T-cell (primary cell): ENCODE measurements around the gene OSBPL6. TPM values are rescaled to one million over a fixed set of nuclear protein-coding genes. Genes with fewer than 3 reads are reported as not detected.

Experiments
- ATAC-seq, 4 experiments: fragments of 200-7000 bp in 3 of 4; fragments of 150-1000 bp in 1 of 4; cut with Tn5 transposase; replicated peaks in 1 of 4; 1 replicate in 3 of 4; 2 replicates in 1 of 4; pipeline ENCODE4 v1.10.0; 2021; ENCODE audit warnings: moderate library complexity in 3 of 4, mild to moderate bottlenecking in 2 of 4, moderate number of reproducible peaks in 1 of 4
- CTCF ChIA-PET, 2 donors: fragments of 300-600 bp; sonication (Branson Sonifier 250); formaldehyde crosslinking; loops; one replicate each; lab custom pipeline; 2022; ENCODE audit warnings: antibody characterized with exemption in 2 of 2; lab: Charles Lee
- POLR2A ChIA-PET, 2 donors: fragments of 300-600 bp; sonication (Branson Sonifier 250); formaldehyde crosslinking; loops; one replicate each; lab custom pipeline; 2022; ENCODE audit warnings: antibody characterized with exemption in 2 of 2; lab: Charles Lee
- DNase-seq, 35 experiments: peaks; one replicate each; pipeline versions ENCODE4 v3.0.0 to v3.0.0-alpha.2; 2013 to 2023
- H3K27ac ChIP-seq: one replicate; pipeline ENCODE4 v1.5.1; 2013; ENCODE audit warnings: low read length
- H3K27me3 ChIP-seq, 2 experiments: replicated peaks in 1 of 2; 1 replicate in 1 of 2; 2 replicates in 1 of 2; pipeline versions ENCODE4 v1.6.1 to v1.7.0; 2013; ENCODE audit warnings: low read length in 1 of 2, mixed read lengths in 1 of 2; ENCODE audit not compliant: control insufficient read depth in 2 of 2, insufficient read depth in 2 of 2; ENCODE audit errors: extremely low read depth in 1 of 2
- H3K36me3 ChIP-seq, 2 donors: 1 replicate in 1 of 2; 2 replicates in 1 of 2; pipeline versions ENCODE4 v1.6.1 to v1.7.0; 2013; ENCODE audit warnings: low read length in 1 of 2; ENCODE audit not compliant: control insufficient read depth in 2 of 2, insufficient read depth in 1 of 2; ENCODE audit errors: extremely low read depth in 1 of 2
- H3K4me1 ChIP-seq, 2 experiments: 1 replicate in 1 of 2; 2 replicates in 1 of 2; pipeline versions ENCODE4 v1.6.1 to v1.7.0; 2013; ENCODE audit warnings: low read length in 2 of 2, mixed read lengths in 1 of 2; ENCODE audit not compliant: insufficient read depth in 2 of 2, control insufficient read depth in 1 of 2; ENCODE audit errors: extremely low read depth in 1 of 2
- H3K4me3 ChIP-seq, 2 donors: 1 replicate in 1 of 2; 2 replicates in 1 of 2; pipeline versions ENCODE4 v1.5.1 to v1.7.0; 2013; ENCODE audit warnings: mild to moderate bottlenecking in 2 of 2, low read length in 1 of 2, moderate library complexity in 1 of 2; ENCODE audit not compliant: control insufficient read depth in 1 of 2; ENCODE audit errors: extremely low read depth in 1 of 2
- H3K9me3 ChIP-seq: 2 replicates; pipeline ENCODE4 v1.7.0; 2013
- H3K27ac Mint-ChIP-seq, 2 donors: one replicate each; pipeline ENCODE4 v1.8.0; 2020 to 2021; ENCODE audit warnings: mild to moderate bottlenecking in 2 of 2, mixed read lengths in 2 of 2
- H3K27me3 Mint-ChIP-seq, 2 donors: one replicate each; pipeline ENCODE4 v1.8.0; 2021 to 2022; ENCODE audit warnings: mixed read lengths in 2 of 2
- H3K36me3 Mint-ChIP-seq: one replicate; pipeline ENCODE4 v1.8.0; 2021; ENCODE audit warnings: mixed read lengths
- H3K4me1 Mint-ChIP-seq, 3 donors: one replicate each; pipeline ENCODE4 v1.8.0; 2020 to 2022; ENCODE audit warnings: mixed read lengths in 3 of 3, mild to moderate bottlenecking in 1 of 3
- H3K4me3 Mint-ChIP-seq, 3 donors: one replicate each; pipeline ENCODE4 v1.8.0; 2020 to 2022; ENCODE audit warnings: mild to moderate bottlenecking in 3 of 3, mixed read lengths in 3 of 3, moderate library complexity in 3 of 3
- H3K9me3 Mint-ChIP-seq, 3 donors: one replicate each; pipeline ENCODE4 v1.8.0; 2020 to 2022; ENCODE audit warnings: mixed read lengths in 3 of 3
- WGBS: methylation state at CpG from one replicate; pipeline ENCODE4 v1.1.5; 2013; ENCODE audit warnings: missing lambda C conversion rate; ENCODE audit not compliant: insufficient coverage; 5-methylcytosine and 5-hydroxymethylcytosine counted together
- total RNA-seq, 35 experiments: library from RNA in 6 of 35; stranded (reverse) in 6 of 35; fragments of 120-200 nt in 1 of 35; gene quantifications; one replicate each; pipeline versions ENCODE4 v1.2.1 to v1.2.4 and lab custom pipeline; 2013 to 2026

Gene OSBPL6
- total RNA-seq, 5 donors from 2014 or later (not counting 1 experiment from before 2014, with no cell fraction given) = 0.08 to 0.41 (median 0.26) TPM

DNA sequence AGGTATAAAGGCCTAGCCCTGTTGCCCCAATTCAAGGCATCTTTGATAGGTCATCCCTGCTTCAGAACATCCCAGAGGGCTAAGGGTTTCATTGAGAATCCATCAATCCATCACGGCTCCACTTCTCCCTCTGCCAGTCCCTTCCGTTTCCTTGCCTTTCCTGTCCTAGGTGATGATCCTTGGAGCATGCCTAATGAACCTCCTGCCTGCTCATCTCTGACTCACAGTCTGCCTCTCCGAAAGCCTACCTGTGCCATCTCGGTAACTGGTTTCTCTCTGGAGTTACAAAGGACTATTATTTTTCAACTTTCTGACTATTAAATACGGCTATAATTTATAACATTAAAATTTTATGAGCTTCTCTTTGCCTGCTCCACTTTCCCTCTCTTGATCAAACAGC lies 36.7 kb upstream of the OSBPL6 start:
- no peak for DNase-seq
- Mint-ChIP-seq H3K9me3 (peaks cover 0 to 8% (median 7%) of the 10 kb centered on the region in 3 donors), H3K36me3 (no peaks in the 10 kb centered on the region), H3K4me3 (no peak overlapping the region), H3K4me1 (no peaks in the 10 kb centered on the region), H3K27me3 (peaks cover 15 to 29% of the 10 kb centered on the region in 2 donors), H3K27ac (no peak overlapping the region)
- H3K4me1 ChIP-seq = no peaks in the 10 kb centered on the region
- H3K27ac ChIP-seq = no peak overlapping the region
- 88% methylated on average over 4 of the region's 5 CpGs for WGBS
- ATAC-seq = no peak
- H3K4me3 ChIP-seq = no peak overlapping the region
- H3K27me3 ChIP-seq = peaks cover 0 to 8% of the 10 kb centered on the region in 2 experiments
- no peaks in the 10 kb centered on the region for H3K36me3 ChIP-seq
- POLR2A ChIA-PET = no interaction called here
- H3K9me3 ChIP-seq = no peaks in the 10 kb centered on the region
- CTCF ChIA-PET = no interaction called here

DNA sequence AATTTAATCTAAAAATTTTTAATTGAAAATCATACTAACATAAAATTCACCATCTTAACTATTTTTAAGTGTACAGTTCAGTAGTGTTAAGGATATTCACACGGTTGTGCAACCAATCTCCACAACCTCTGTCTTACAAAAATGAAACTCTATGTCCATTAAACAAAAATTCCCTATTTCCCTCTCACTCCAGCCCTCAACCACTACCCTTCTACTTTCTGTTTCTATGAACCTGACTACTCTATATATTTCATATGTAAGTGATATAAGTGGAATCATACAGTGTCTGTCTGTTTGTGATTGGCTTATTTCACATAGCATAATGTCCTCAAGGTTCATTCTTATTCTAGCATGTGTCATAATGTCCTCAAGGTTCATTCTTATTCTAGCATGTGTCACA lies 34.3 kb upstream of the OSBPL6 start:
- H3K9me3 ChIP-seq = no peaks in the 10 kb centered on the region
- H3K36me3 ChIP-seq = no peaks in the 10 kb centered on the region
- POLR2A ChIA-PET = no interaction called here
- Mint-ChIP-seq H3K9me3 (peaks cover 0 to 7% (median 6%) of the 10 kb centered on the region in 3 donors), H3K4me1 (no peaks in the 10 kb centered on the region), H3K36me3 (no peaks in the 10 kb centered on the region), H3K4me3 (no peak overlapping the region), H3K27me3 (peaks cover 16 to 27% of the 10 kb centered on the region in 2 donors), H3K27ac (no peak overlapping the region)
- CTCF ChIA-PET = no interaction called here
- DNase-seq = no peak
- H3K27me3 ChIP-seq = peaks cover 0 to 3% of the 10 kb centered on the region in 2 experiments
- WGBS = no CpG with 5 or more reads among the region's 1 CpG
- H3K4me1 ChIP-seq = no peaks in the 10 kb centered on the region
- no peak for ATAC-seq
- no peak overlapping the region for H3K4me3 ChIP-seq
- no peak overlapping the region for H3K27ac ChIP-seq

DNA sequence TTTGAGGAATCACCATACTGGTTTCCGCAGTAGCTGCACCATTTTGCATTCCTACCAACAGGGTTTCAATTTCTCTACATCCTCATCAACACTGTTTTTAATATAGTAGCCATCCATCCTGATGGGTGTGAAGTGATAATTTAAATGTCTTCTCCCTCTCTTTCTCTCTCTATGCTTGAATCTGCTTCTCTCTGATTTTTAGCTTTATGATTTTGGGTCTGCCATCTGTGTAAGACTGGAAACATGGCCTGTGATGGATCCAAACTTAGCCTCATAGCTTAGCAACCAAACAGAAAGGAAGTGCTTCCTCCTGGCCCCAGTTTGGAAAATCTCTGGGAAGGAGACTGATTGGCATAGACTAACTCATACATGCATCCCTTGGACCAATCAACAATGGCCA lies 33.7 kb upstream of the OSBPL6 start:
- Mint-ChIP-seq H3K27ac (no peak overlapping the region), H3K9me3 (peaks cover 0 to under 1% (median 0%) of the 10 kb centered on the region in 3 donors), H3K36me3 (no peaks in the 10 kb centered on the region), H3K4me1 (no peaks in the 10 kb centered on the region), H3K27me3 (peaks cover 15 to 27% of the 10 kb centered on the region in 2 donors), H3K4me3 (no peak overlapping the region)
- no peak overlapping the region for H3K4me3 ChIP-seq
- ATAC-seq (no peak), DNase-seq (no peak)
- no peaks in the 10 kb centered on the region for H3K9me3 ChIP-seq
- CTCF ChIA-PET = no interaction called here
- no peak overlapping the region for H3K27ac ChIP-seq
- no peaks in the 10 kb centered on the region for H3K36me3 ChIP-seq
- peaks cover 0 to 3% of the 10 kb centered on the region in 2 experiments for H3K27me3 ChIP-seq
- POLR2A ChIA-PET = no interaction called here
- H3K4me1 ChIP-seq = no peaks in the 10 kb centered on the region
- no CpG with 5 or more reads among the region's 1 CpG for WGBS

DNA sequence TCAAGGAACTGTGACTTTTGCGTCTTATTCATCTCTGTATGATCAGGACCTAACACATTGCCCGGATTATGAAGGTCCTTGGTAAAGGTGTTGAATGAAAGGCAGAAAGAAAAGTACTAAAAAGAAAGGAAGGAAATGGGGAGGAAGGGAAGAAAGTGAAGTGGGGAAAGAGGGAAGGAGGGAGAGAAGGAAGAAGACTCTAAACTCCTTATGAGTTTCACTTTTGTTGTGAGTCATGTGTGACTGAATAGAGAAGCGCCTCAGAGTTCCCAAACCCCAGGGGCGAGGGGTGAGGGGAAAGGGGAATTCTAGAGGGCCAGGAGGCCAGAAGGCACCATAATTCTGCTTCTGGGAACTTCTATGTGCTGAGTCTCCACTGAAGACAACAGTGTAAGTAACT lies 30.9 kb upstream of the OSBPL6 start:
- Mint-ChIP-seq H3K27me3 (peaks cover 15 to 22% of the 10 kb centered on the region in 2 donors), H3K9me3 (no peaks in the 10 kb centered on the region), H3K4me1 (no peaks in the 10 kb centered on the region), H3K4me3 (no peak overlapping the region), H3K27ac (no peak overlapping the region), H3K36me3 (no peaks in the 10 kb centered on the region)
- ChIA-PET POLR2A (no interaction called here), CTCF (interaction anchor here in 1 of 2 donors (0.6 kb wide), 1 partner anchor 131 kb away, joined by 3 read pairs; no protein-coding TSS in a partner anchor)
- Histone ChIP-seq H3K36me3 (no peaks in the 10 kb centered on the region), H3K4me1 (no peaks in the 10 kb centered on the region), H3K27me3 (peaks cover 0 to 3% of the 10 kb centered on the region in 2 experiments), H3K27ac (no peak overlapping the region), H3K4me3 (no peak overlapping the region), H3K9me3 (no peaks in the 10 kb centered on the region)
- DNase-seq = no peak
- 60% methylated on average over 2 of the region's 4 CpGs for WGBS
- ATAC-seq = no peak

DNA sequence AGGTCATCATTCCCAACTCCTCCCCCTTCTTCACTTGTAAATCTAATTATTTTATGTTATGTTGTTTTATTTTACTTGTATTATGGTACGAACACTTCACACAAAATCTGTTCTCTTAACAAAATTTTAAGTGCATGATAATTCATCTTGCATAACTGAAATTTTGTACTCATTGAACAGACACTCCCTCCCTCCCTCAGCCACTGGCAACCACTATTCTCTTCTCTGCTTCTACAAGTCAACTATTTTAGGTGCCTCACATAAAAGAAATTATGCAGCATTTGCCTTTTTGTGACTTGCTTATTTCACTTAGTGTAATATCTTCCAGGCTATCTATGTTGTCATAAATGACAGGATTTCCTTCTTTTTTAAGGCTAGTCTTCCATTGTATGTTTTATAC lies 30.4 kb upstream of the OSBPL6 start:
- Mint-ChIP-seq H3K27ac (no peak overlapping the region), H3K36me3 (no peaks in the 10 kb centered on the region), H3K9me3 (no peaks in the 10 kb centered on the region), H3K4me1 (no peaks in the 10 kb centered on the region), H3K4me3 (no peak overlapping the region), H3K27me3 (peaks cover 15 to 18% of the 10 kb centered on the region in 2 donors)
- ChIA-PET POLR2A (no interaction called here), CTCF (no interaction called here)
- H3K4me3 ChIP-seq = no peak overlapping the region
- no peak for DNase-seq
- H3K27ac ChIP-seq = no peak overlapping the region
- H3K9me3 ChIP-seq = no peaks in the 10 kb centered on the region
- peaks cover 0 to 3% of the 10 kb centered on the region in 2 experiments for H3K27me3 ChIP-seq
- ATAC-seq = no peak
- H3K4me1 ChIP-seq = no peaks in the 10 kb centered on the region
- H3K36me3 ChIP-seq = no peaks in the 10 kb centered on the region
- WGBS = no CpG with 5 or more reads among the region's 1 CpG

DNA sequence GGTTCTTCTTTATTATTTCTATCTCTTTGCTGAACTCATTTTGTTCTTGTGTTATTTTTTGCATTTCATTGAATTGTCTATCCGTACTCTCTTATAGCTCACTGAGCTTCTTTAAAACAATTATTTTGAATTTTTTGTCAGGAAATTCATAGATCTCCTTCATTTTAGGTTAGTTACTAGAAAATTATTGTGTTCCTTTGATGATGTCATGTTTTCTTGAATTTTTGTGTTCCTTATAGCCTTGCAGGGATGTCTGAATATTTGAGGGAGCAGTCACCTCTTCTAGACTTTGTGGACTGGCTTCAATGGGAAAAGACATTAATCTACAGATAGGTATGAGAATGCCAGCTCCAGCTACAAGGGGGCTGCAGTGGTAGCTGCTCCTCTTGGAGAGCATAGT lies 20.7 kb upstream of the OSBPL6 start:
- ATAC-seq (no peak), DNase-seq (no peak)
- ChIA-PET CTCF (no interaction called here), POLR2A (no interaction called here)
- H3K4me1 ChIP-seq = no peaks in the 10 kb centered on the region
- no CpG with 5 or more reads among the region's 1 CpG for WGBS
- H3K27me3 Mint-ChIP-seq = peaks cover 17 to 25% of the 10 kb centered on the region in 2 donors
- no peaks in the 10 kb centered on the region for H3K9me3 ChIP-seq
- no peaks in the 10 kb centered on the region for H3K9me3 Mint-ChIP-seq
- H3K4me3 Mint-ChIP-seq = no peak overlapping the region
- no peaks in the 10 kb centered on the region for H3K36me3 ChIP-seq
- H3K27ac ChIP-seq = no peak overlapping the region
- no peak overlapping the region for H3K4me3 ChIP-seq
- H3K4me1 Mint-ChIP-seq = no peaks in the 10 kb centered on the region
- peaks cover 0 to 14% of the 10 kb centered on the region in 2 experiments for H3K27me3 ChIP-seq
- no peak overlapping the region for H3K27ac Mint-ChIP-seq
- no peaks in the 10 kb centered on the region for H3K36me3 Mint-ChIP-seq
